ENCODE measurements around the gene STAB1.
"Not testable (repeated sequence)": the region's sequence is repeated elsewhere in the genome, so short reads cannot be mapped to it uniquely, and the experiment has no call there.

The STAB1 gene

DNA sequence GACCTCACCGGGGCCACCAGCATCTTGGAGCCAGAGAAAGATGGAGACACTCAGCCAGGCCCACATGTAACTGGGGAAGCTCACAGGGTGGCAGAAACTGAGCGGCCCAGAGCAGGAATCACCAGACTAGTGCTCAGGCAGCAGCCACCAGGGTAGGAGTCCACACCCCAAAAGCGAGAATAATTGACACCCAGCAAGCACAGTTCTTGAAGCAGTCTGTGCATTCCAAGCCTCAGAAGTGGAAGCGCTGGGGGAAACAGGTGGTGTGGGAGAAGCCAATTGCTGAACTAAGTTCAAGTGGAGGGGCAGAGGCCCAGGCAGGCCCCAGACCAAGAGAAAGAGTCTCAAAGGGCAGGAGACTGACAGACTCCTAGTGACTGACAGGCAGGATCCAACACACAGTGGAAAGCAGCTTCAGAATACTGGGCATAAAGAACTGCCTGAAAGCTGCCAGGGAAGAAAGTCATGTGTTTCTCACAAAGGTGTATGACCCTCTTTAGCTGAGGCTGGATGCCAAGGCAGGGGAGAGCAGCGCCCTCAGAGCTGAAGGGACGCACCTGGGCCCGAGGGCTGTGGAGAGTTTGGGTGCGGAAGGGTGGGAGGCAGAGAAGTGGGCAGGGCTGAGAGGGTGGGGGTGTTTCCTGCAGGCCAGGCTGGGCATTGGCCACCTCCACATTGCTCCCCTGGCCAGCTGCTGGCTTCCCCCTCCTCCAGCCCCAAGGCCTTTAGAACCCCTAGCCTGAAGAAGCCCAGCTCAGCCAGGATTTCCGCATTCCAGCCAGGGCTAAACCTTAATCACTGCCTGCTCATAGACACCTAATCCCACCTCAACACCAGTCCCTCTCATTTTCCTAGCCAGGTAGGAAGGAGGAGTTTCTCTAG, 30.8 kb downstream of the STAB1 start:
- peak; percentile 4 for DNase-seq

DNA sequence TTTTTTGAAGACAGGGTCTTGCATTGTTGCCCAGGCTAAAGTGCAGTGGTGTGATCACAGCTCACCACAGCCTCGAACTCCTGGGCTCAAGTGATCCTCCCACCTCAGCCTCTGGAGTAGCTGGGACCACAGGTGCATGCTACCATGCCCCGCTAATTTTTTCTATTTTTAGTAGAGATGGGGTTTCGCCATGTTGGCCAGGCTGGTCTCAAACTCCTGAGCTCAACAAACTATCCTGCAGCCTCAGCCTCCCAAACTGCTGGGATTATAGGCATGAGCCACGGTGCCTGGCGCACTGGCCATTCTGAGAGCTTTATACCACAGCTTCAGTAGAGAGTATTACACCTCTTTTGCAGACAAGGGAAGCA, 31.5 kb downstream of the STAB1 start:
- DNase-seq = not testable (repeated sequence)

DNA sequence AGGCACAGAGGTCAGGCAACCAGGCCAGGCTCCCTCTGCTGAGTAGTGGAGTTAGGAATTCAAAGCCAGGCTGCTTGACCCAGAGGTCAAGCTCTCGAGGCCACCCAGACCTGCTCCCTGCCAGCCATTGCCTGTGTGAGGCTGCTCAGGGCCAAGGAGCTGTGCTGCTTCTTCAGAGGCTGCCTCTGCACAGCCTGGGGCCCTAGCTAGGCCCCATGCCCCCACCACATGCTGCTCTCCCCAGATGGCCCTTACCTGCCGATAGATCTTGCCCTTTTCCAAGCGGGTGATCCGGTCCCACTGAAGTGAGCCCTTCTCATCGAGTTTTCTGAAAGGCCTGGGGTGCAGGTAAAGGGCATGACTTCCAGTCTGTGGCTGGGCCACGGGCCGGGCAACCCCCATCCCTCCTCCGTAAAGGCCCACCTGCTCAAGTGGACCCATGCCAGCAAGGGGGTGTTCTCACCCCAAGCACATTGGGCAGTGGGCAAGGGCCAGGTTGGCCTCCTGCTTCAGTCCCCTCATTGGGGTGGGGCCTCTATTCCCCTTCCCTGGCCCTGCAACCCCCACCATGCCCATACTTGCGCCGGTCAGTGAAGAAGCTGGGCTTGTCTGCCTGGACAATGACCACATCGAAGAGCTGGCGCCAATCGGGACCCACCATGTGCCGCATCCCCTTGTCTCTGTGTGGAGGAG, 32.0 kb downstream of the STAB1 start:
- DNase-seq = no peak

DNA sequence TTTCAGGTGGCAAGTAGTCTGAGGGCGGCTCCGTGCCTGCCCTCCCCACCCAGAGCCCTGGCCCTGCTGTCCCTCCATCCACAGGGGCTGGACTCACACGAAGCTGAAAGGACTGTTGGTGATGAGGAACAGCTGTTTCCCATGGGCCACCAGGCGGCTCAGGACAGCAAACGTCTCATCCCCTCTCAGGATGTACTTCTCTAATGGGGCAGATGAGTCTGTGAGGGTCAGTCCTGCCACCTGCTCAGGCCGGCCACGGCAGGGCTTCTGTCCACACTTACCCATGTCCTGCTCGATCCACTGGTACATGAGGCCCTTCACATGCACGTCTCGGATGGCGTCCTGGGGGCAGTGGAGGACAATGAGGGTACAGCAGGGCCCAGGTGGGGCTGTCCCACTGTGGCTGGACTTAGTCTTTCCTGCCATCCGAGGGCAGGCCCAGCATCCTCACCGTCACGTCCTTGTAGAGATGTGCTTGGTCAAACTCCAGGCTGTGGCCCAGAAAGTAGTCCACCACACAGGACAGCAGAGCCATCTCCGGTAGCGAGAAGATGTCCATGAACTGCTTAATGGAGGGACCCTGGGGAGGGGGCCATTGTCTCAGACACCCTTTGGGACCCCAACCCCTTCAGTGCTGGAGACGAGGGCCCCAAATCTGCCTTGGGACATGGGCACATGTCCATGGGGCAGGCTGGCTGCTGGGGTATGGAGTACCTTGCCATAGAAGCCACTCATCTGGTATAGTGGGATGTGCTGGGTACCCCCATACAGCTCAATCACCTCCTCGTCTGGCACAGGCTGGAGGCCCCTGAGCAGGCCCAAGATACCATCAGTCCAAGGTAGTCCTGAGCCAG, 32.8 kb downstream of the STAB1 start:
- no peak for DNase-seq

DNA sequence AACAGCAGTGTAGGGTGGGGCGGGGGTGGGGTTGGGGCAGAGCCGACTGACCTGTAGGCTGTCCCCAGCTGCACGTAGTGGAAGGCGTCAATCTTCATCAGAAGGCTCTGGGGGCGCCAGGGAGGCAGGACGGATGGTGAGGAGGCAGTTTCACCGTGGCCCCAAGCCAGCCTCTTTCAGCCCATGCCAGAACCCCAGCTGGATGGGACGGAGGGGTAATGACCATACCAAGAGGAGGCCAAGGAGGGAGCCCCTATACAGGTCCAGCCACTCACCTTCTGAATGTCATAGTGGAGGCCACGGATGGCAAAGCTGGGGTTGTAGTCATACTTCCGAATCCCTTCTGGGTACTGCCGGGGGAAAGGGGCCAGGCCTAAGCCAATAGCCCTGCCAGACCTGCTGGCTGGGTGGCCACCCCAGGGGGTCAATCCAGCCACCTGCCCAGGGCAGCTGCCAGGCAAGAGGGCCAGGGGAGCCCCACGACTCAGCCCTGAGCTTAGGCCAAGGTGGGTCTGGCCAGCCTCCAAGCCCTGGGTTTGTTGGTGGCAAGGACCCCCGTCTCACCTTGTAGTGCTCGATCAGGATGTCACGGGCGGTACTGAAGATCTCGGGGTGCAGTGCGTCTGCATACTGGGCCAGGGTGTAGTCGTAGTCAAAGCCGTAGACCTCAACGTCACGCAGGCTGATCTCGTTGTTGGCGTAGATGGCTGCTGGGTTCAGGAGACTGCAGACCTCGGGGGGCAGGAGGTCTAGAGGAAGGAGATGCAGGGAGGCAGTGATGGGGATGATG, 33.6 kb downstream of the STAB1 start:
- no peak for DNase-seq

DNA sequence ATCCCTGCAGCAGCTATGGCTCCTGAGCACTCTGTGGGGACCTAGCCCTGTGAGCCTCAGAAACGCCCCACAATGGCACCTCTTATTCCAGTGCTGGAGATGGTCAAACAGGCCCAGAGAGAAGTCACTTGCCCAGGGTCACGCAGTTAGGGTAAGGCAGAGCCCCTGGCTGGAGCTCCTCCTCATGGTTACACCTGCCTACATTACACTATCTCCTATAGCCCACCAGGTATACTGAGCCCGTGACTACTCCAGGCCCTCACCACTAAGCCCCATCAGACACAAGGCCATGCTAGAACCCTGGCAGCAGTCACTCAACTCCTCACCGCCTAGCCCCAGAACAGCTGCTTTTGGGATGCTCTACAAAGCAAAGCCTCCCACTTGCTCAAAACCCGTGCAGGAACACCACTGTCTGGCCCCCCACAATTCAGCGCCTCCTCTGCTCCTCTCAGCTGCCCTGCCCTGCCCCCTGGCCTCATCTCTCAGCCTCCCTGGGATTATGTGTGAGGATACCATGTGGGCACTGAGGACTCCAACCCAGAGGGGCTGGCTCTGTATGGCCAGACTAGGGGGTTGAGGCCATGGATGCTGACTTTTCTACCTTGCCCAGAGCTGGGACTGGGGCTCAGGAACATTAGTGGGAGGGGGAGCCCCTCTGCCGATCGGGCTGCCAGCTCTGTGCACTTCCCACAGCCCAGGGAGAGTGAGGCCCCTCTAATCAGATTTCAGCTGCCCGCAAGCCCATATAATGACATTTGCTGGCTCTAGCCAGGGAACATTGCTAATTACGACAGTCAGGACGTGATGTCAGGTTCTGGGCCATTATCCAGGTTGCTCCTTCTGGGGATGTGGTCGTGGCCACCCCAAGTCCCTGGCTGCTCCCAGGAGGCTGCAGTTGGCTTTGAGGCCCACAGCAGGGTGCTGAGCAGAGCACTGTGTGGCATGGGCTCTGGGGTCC, 34.5 kb downstream of the STAB1 start:
- DNase-seq = no peak

DNA sequence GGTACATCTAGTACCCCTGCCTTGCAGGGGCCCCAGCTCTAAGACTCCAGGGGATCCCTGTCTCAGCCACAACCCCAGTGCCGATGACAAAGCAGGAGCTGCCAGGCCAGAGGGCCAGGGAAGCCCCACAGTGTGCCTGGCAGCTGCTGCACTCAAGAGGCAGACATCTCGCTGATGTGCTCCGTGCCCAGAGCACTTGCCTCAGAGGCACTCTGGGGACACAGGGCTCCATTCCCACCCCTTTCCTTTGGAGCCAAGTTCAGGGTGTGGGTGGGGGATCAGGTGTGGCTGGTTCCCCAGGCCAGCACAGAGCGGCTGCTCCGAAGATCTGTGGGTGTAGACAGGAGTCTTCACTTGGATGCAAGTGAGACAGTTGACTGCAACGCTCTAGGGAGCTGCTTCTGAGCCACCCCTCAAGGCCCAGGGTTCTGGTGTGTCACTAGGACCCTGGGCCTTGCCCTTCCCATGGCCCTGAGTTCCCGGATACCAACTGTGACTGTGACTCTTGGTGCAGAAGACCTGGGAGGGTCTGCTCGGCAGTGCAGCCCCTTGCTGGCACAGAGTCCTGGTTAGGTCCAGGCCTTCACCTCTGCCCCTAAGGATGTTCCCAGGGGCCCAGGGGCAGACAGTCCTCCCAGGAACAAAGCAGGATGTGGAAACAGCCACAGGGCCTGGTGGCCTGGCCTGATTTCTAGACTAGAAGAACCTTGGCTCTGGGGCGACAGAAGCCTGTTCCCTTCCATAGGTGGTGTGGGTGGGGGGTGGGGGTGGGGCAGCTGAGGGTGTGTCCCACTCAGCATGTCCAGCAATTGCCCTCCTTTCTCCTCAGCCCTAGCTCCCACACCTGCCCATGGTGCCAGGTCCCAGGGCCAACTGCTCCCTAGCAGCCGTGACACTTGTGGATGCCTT, 36.0 kb downstream of the STAB1 start:
- no peak for DNase-seq

DNA sequence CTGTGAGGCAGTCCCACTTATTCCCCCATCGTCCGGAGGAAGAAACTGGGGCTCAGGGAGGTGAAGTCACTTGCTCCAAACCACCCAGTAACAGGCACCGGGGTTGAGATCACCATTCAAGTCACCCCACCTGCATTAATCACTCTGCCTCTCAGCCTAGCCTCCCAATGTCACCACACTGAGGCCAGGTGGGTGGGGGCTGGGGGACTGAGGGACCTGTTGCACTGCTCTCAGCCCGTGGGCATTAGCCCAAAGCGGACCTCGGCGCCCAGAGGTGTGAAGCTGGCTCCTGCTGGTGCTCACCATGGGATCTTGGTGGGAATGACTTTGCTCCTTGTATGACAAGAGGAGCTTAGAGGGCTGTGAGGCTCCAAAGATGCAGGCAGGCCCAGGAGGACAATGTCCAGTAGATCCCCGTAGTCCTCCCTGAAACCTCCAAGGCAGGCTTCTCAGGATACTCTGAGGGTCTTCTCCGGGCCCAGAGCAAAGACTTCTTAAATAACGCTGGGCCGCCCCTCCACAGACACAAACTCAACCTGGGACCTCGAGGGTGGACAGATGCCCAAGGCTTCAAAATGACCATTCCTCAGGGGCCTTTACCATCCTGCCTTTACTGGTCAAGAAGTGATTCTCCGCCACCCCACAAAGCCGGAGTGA, 36.9 kb downstream of the STAB1 start:
- DNase-seq = no peak

DNA sequence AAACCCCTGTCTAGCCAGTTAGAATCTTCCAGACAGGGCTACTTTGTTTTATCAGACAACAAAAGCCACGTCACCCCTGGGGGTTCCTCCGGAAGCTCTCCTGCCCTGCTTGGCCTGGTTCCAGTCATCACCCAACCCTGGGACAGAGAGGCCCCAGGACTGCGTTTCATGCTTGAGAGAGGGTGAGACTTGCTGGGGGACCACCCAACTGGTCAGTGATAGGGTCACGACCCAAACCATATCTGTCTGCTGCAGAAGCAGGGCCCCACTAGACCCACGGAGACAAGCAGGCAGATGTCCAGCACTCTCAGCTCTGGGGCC, 37.3 kb downstream of the STAB1 start:
- DNase-seq = no peak

DNA sequence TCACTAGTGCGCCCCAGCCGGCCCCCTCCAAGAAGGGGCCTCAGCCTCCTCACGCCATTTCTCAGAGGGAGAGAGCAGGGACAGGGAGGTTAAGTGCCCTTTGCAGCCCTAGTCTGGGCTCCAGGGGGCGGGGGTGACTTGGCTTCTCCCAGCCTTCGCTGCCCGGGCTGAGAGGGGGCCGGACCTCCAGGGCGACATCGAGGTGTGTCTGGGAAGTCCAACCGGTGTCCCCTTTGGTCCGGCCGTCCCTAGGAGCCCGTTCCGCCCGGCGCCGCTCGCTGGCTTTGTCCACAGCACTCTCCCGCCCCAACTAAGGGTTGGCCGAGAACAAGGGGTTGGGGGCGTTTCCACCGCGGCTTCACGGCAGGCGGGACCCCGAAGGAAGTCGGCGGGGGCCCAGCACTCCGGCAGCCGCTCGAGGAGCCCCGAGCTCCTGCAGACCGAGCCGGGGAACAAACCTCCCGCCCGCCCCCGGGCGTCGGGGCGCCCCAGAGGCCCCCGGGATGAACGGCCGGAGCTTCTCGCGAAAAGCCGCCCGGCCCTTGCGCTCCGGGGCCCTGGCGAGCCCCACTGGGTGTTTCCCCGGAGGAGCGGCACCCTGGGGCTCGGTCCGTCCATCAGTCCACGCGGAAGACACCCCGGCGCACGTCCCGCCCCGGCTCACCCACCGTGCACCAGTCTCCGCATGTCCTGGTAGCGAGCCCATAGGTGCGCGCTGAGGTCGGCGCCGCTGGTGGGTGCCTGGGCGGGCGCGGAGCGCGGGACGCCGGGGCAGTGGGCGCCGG, 37.9 kb downstream of the STAB1 start:
- DNase-seq = no peak

DNA sequence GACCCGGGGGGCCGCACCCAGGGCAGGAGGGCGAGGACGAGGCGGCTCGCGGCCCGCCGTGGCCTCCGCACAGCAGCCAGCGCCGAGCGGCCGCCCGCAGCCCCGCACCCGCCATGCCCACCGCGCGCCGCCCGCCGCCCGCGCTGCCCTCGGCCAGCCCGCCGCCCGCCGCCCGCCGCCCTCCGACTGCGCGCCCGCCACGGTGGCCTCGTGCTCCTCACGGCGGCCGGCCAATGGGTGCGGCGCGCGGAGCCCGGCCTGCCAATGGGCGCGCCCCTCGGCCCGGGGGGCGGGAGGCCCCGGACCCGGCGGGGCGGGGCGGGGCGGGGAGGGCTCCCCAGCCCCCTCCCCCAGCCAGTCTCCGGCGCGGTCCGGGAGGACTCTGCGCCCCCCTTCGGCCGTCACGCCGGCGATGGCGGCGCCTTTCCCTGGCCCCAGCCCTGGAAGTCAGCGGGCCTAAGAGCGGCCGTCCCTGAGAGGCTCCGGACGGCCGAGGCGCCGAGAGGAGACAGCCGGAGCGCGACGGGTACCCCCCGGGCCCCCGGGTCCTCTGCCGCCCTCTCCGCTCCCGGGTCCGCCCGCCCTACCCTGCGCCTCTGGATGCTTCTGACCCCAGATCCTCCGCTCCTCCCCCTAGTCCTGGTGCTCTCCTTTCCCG, 38.6 kb downstream of the STAB1 start, which contains the start of gene NT5DC2:
NT5DC2 (minus strand) TSS at position 235 of the 658 bp plus-strand sequence; CDS start at position 115, 120 bp downstream.
- DNase-seq = peak; percentile 50

DNA sequence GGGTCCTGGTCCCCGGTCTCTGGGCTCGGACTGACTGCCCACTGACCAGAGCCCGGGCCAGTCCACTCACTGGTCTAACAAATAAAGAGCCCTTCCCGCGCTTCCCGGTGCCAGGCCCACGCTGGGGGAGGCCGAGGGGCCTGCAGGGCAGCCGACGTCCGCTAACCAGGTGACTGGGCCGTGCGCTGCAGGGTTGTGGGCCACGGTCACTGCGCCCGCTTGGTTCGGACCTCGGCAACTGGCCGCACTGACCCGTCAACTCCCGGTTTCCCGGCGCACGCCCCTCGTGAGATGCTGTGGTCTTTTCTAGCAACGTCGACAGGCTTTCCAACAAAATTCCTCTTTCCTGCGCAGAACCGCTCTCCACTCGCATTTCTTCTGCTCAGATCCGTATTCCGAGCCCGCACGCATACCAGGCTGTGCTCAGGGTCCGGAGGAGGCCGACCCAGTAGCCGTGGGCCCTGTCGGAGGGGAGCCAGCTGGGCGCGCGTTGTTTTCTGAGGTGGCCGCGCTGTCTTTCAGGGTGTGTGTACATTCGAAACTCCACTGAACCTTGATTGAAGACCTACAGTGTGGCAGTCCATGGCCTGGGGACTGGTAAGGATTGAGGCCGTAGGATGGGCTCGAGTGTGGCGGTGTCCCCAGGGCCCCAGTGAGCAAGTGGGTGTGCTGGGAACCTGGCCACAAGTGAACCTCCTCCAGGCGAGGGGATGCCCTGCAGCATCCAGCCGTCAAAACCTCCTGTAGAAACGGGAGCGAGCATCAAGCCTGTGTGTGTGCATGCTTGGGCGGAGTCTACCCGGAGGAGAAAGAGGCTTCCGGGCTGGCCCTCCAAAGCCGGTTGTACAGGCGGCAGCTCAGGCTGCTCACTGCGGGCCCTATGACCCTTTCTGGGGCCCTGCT, 39.4 kb downstream of the STAB1 start:
- DNase-seq = peak; percentile 5

DNA sequence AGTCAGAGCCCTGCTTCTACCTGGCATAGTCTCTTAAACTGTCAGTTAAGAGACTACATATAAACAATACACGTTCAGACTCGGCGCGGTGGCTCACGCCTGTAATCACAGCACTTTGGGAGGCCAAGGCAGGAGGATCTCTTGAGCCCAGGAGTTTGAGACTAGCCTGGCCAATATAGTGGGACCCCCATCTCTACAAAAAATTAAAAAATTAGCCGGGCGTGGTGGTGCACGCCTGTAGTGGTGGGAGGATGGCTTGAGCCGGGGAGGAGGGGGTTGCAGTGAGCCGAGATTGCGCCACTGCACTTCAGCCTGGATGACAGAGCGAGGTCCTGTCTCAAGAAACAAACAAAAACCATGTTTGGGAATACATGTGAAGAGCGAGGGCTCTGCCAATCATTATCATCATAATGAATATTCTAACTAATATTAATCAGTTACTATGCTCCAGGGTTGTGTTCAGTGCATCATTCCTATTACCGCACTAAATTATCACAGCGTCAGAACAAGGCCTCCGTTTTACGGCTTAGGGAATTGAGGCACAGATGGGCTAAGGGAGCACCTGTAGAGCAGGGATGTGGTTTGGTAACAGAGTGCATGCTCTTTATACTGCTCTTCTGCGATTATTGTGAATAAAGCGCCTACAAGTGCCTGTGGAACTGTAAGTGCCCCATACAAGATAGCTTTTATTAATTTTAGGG, 40.4 kb downstream of the STAB1 start:
- no peak for DNase-seq

DNA sequence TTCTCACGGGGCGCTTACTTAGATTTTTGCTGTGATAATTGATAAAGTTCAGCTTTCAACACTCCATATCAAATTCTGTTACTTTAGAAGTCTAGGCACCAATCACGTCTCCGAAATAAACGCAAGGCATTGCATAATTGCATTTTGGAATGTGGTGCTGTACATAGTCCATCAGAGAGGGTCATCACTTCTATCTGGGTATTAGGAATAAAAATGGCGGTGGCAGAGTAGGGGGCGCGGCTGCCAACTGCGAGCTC, 40.9 kb downstream of the STAB1 start:
- DNase-seq = no peak

DNA sequence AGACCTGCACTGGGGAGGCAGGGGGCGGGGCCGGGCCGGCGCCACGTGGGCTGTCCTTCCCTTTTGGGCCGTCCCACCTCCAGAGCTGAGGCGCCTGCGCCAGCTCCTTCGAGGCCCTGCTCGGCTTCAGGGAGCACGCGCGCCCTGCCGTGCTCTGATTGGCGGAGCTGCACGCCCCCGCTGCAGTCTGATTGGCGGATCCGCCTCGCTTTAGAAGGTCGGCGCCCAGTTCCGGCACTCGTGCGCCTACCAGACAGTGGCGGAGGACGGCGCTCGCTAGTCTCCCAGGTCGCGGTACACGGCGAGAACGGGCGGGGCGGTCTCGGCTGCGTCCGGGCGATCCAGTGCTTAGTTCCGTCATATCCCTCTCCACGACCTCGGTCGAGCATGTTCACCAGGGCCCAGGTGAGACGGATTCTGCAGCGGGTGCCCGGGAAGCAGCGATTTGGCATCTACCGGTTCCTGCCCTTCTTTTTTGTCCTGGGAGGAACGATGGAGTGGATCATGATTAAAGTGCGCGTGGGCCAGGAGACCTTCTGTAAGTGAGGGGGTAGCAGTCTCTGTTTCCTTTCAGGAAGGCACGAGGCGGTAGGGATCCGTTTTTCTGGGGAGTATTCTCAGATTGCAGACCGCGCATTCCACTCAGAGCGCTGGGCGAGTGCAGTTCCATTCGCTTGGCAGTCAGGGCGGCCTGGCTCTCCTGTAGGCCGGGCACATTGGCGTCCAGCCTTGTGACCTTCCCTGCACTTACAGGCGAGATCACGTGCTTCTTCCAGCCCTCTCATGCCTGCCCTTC, 41.4 kb downstream of the STAB1 start, which contains the start of gene UQCC5:
UQCC5 (plus strand) TSS at position 237 of the 796 bp plus-strand sequence; CDS start at position 388, 151 bp downstream.
- DNase-seq = peak; percentile 95

DNA sequence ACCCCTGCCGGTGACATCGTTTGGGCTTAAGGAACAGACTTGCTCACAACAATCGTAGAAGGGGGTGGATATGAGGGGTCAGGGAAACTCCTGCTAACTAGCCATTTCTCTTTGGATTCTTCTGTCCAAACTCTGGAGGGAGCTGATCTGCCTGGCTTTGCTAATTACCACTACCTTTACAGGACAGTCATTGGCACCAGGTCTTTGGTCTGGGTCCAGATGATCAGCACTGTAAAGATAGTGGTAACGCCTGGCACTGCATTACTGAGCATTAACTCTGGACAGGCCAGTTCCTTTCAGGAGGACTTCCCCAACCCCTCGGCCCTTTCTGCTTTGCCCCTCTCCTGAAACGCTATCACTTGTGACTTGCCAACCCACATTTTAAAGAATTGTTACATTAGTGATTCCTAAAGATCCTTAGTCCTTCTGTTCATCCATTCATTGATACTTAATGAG, 42.1 kb downstream of the STAB1 start:
- no peak for DNase-seq

Data from NCI-H1105 (cell line).